A549 (cell line): Measurements from ENCODE around the gene SARDH. TPM values are rescaled to one million over a fixed set of nuclear protein-coding genes. Genes with fewer than 3 reads are reported as not detected.

Experiments used
- ATAC-seq, 2 experiments: fragments of 200-7000 bp in 1 of 2; fragments of >200 bp in 1 of 2; cut with Nextera tagmentation in 1 of 2; cut with Tn5 transposase in 1 of 2; 3 replicates each; pipeline versions ENCODE4 v1.8.0 to v1.9.1; 2018 to 2020; ENCODE audit warnings: mild to moderate bottlenecking in 1 of 2, moderate library complexity in 1 of 2
- CTCF ChIA-PET: fragments of 300-600 bp; sonication (Branson Sonifier 250); formaldehyde crosslinking; extraction: SDS; loops from one replicate; lab custom pipeline; 2021; ENCODE audit warnings: antibody characterized with exemption, inconsistent platforms; lab: Yijun Ruan, JAX
- POLR2A ChIA-PET: fragments of 350-600 bp; formaldehyde crosslinking; extraction: SDS; loops from one replicate; lab custom pipeline; 2021; ENCODE audit warnings: antibody characterized with exemption, inconsistent platforms; lab: Yijun Ruan, JAX
- DNase-seq, 2 experiments: peaks; one replicate each; pipeline versions ENCODE4 v3.0.0 to v3.0.0-alpha.2; 2011 to 2016; ENCODE audit warnings: low read depth in 1 of 2, low spot score in 1 of 2
- FAIRE-seq: peaks from 2 replicates; lab custom pipeline; 2011; peaks lifted over from hg19 to GRCh38; lab: Jason Lieb, UNC
- H3K27ac ChIP-seq, 2 experiments: fragments of >200 bp; sonication (Bioruptor Twin); formaldehyde crosslinking; 3 replicates each; pipeline ENCODE4 v1.5.1; 2016 to 2017
- H3K4me1 ChIP-seq: fragments of >200 bp; sonication (Bioruptor Twin); formaldehyde crosslinking; 3 replicates; pipeline ENCODE4 v1.6.1; 2016
- H3K4me2 ChIP-seq: fragments of >200 bp; sonication (Bioruptor Twin); formaldehyde crosslinking; 3 replicates; pipeline ENCODE4 v1.6.1; 2016
- H3K4me3 ChIP-seq: fragments of >200 bp; sonication (Bioruptor Twin); formaldehyde crosslinking; 3 replicates; pipeline ENCODE4 v1.5.1; 2016
- H3K9me3 ChIP-seq: fragments of >200 bp; sonication (Bioruptor Twin); formaldehyde crosslinking; 3 replicates; pipeline ENCODE4 v1.6.1; 2016
- BCL3 ChIP-seq: fragments of >200 bp; sonication (Bioruptor Twin); formaldehyde crosslinking; IDR thresholded peaks from 3 replicates; pipeline ENCODE4 v1.6.1; 2016
- BHLHE40 ChIP-seq: IDR thresholded peaks from 2 replicates; pipeline ENCODE4 v1.6.1; 2012; ENCODE audit warnings: low read depth, low read length, inconsistent platforms
- CHD2 ChIP-seq: fragments of 150-350 bp; IDR thresholded peaks from 2 replicates; pipeline ENCODE4 v1.6.1; 2014; ENCODE audit warnings: low read length; ENCODE audit not compliant: partially characterized antibody
- FOSB ChIP-seq: fragments of 250-450 bp; sonication (Bioruptor Pico); IDR thresholded peaks from 2 replicates; pipeline ENCODE4 v1.5.0; 2020; ENCODE audit warnings: mild to moderate bottlenecking, moderate library complexity
- FOSL2 ChIP-seq, 2 experiments: fragments of 450-650 bp in 1 of 2; fragments of >200 bp in 1 of 2; sonication (Bioruptor Twin) in 1 of 2; formaldehyde crosslinking; IDR thresholded peaks; 2 replicates each; pipeline versions ENCODE4 v1.5.0 to v1.6.1; 2016 to 2020; ENCODE audit warnings: mild to moderate bottlenecking in 1 of 2, moderate library complexity in 1 of 2
- FOXS1 ChIP-seq: fragments of 250-450 bp; sonication (Bioruptor Pico); IDR thresholded peaks from 2 replicates; pipeline ENCODE4 v1.5.0; 2020; ENCODE audit warnings: mild to moderate bottlenecking, moderate library complexity
- HES2 ChIP-seq: fragments of >200 bp; sonication (Bioruptor Twin); formaldehyde crosslinking; IDR thresholded peaks from 2 replicates; pipeline ENCODE4 v1.6.1; 2016
- HEYL ChIP-seq: fragments of 250-450 bp; sonication (Bioruptor Pico); IDR thresholded peaks from 2 replicates; pipeline ENCODE4 v1.8.0; 2021; ENCODE audit warnings: mild to moderate bottlenecking, moderate library complexity
- HOXA7 ChIP-seq: fragments of 250-450 bp; sonication (Bioruptor Pico); IDR thresholded peaks from 2 replicates; pipeline ENCODE4 v1.5.0; 2020; ENCODE audit warnings: mild to moderate bottlenecking, moderate library complexity
- KDM1A ChIP-seq: fragments of 200-600 bp; sonication (generic); IDR thresholded peaks from 2 replicates; pipeline ENCODE4 v1.6.1; 2016; ENCODE audit warnings: low read depth, mild to moderate bottlenecking
- MAZ ChIP-seq: fragments of 150-350 bp; IDR thresholded peaks from 2 replicates; pipeline ENCODE4 v1.6.1; 2014; ENCODE audit warnings: antibody characterized with exemption, low read depth, low read length, borderline replicate concordance
- MYC ChIP-seq: IDR thresholded peaks from 2 replicates; pipeline ENCODE4 v1.6.1; 2012; ENCODE audit warnings: mild to moderate bottlenecking, inconsistent platforms, low read length, improper control_type of control experiment, borderline replicate concordance
- PHF8 ChIP-seq: fragments of 200-600 bp; sonication (generic); IDR thresholded peaks from 2 replicates; pipeline ENCODE4 v1.6.1; 2016; ENCODE audit warnings: low read depth, mild to moderate bottlenecking, antibody characterized with exemption, moderate library complexity, borderline replicate concordance
- POLR2AphosphoS2 ChIP-seq: conservative IDR thresholded peaks from 2 replicates; pipeline ENCODE4 v1.6.1; 2012; ENCODE audit warnings: low read length, improper control_type of control experiment, inconsistent platforms
- RAD21 ChIP-seq, 2 experiments: fragments of >200 bp in 1 of 2; sonication (Bioruptor Twin) in 1 of 2; formaldehyde crosslinking in 1 of 2; IDR thresholded peaks in 1 of 2; conservative IDR thresholded peaks in 1 of 2; 2 replicates in 1 of 2; 3 replicates in 1 of 2; pipeline ENCODE4 v1.6.1; 2012 to 2018; ENCODE audit warnings: inconsistent platforms in 1 of 2
- REST ChIP-seq: fragments of 200-600 bp; sonication (generic); IDR thresholded peaks from 2 replicates; pipeline ENCODE4 v1.6.1; 2016; ENCODE audit warnings: antibody characterized with exemption, mild to moderate bottlenecking, moderate library complexity
- RNF2 ChIP-seq: fragments of 200-600 bp; sonication (generic); IDR thresholded peaks from 2 replicates; pipeline ENCODE4 v1.6.1; 2016; ENCODE audit warnings: low read depth, mild to moderate bottlenecking, antibody characterized with exemption, moderate library complexity, borderline replicate concordance
- SMC3 ChIP-seq: fragments of >200 bp; sonication (Bioruptor Twin); formaldehyde crosslinking; IDR thresholded peaks from 3 replicates; pipeline ENCODE4 v1.6.1; 2018; ENCODE audit warnings: inconsistent platforms
- SREBF2 ChIP-seq: fragments of 450-650 bp; IDR thresholded peaks from 2 replicates; pipeline ENCODE4 v1.6.1; 2014; ENCODE audit warnings: mild to moderate bottlenecking, moderate library complexity
- TFCP2L1 ChIP-seq: fragments of 250-450 bp; sonication (Bioruptor Pico); IDR thresholded peaks from 2 replicates; pipeline ENCODE4 v1.5.0; 2021; ENCODE audit warnings: mild to moderate bottlenecking
- ZC3H11A ChIP-seq: fragments of 450-650 bp; IDR thresholded peaks from 2 replicates; pipeline ENCODE4 v1.6.1; 2014; ENCODE audit warnings: antibody characterized with exemption, mild to moderate bottlenecking
- ZFP36 ChIP-seq: fragments of 450-650 bp; IDR thresholded peaks from 2 replicates; pipeline ENCODE4 v1.6.1; 2014; ENCODE audit warnings: borderline replicate concordance; ENCODE audit not compliant: partially characterized antibody
- ZSCAN20 ChIP-seq: fragments of 250-450 bp; sonication (Bioruptor Pico); IDR thresholded peaks from 2 replicates; pipeline ENCODE4 v1.8.0; 2022; ENCODE audit warnings: mild to moderate bottlenecking, moderate library complexity
- WGBS: methylation state at CpG from one replicate; pipeline ENCODE4 v1.1.6; 2017; ENCODE audit errors: missing lambda C conversion rate; 5-methylcytosine and 5-hydroxymethylcytosine counted together
- polyA plus RNA-seq, 4 experiments: library from polyadenylated mRNA; depleted of rRNA in 3 of 4; stranded (reverse); fragments of >200 nt; fragmentation: RNase III in 1 of 4; extraction: RNeasy Plus Mini Kit Qiagen cat#74134 plus additional on column Dnase treatment in 1 of 4; gene quantifications; 2 replicates in 3 of 4; 3 replicates in 1 of 4; pipeline ENCODE4 v1.2.3, GENCODE V29; 2011 to 2017

Gene SARDH
- polyA plus RNA-seq, 2 of the 4 experiments (the other 2 are of a cell fraction): 0.08 TPM; not detected in 1

- POLR2A ChIA-PET: no interaction called here
- no peak for DNase-seq
- 71% methylated on average over 20 of the region's 21 CpGs for WGBS
- H3K4me3 ChIP-seq: no peak overlapping the region
- no peak for FAIRE-seq
- CTCF ChIA-PET: no interaction called here
- no peak overlapping the region for H3K27ac ChIP-seq
- no peaks in the 10 kb centered on the region for H3K4me1 ChIP-seq
- no peak for ATAC-seq
- H3K4me2 ChIP-seq: no peak overlapping the region
- no peaks in the 10 kb centered on the region for H3K9me3 ChIP-seq
- no peak for TF ChIP-seq SREBF2
- no peak for TF ChIP-seq ZSCAN20 (CRISPR knock-in tag)
These were observed 57.7 kb downstream of the SARDH start for GRCh38 chr9:133680250-133680975.

GRCh38 chr9:133679466-133680061 is 58.6 kb downstream of the SARDH start:
- no peaks in the 10 kb centered on the region for H3K9me3 ChIP-seq
- ChIA-PET POLR2A (no interaction called here), CTCF (interaction anchor here (0.7 to 1.5 kb wide), 3 partner anchors 20 to 36 kb away, joined by 3 to 4 read pairs (median 3); no protein-coding TSS in a partner anchor)
- ATAC-seq (no peak), DNase-seq (no peak), FAIRE-seq (no peak)
- WGBS: 72% methylated on average over 35 of the region's 35 CpGs
- no peak overlapping the region for H3K4me2 ChIP-seq
- no peak overlapping the region for H3K27ac ChIP-seq
- no peaks in the 10 kb centered on the region for H3K4me1 ChIP-seq
- H3K4me3 ChIP-seq: no peak overlapping the region
- TF ChIP-seq SREBF2 (no peak), MAZ (no peak), BHLHE40 (no peak), REST (no peak), HOXA7 (CRISPR knock-in tag) (no peak), FOXS1 (CRISPR knock-in tag) (no peak), KDM1A (no peak), MYC (no peak), ZFP36 (no peak), ZC3H11A (no peak), POLR2AphosphoS2 (no peak)

- 58% methylated on average over 11 of the region's 15 CpGs for WGBS
- H3K4me3 ChIP-seq: no peak overlapping the region
- no peaks in the 10 kb centered on the region for H3K9me3 ChIP-seq
- no peak overlapping the region for H3K27ac ChIP-seq
- ATAC-seq (no peak), FAIRE-seq (no peak), DNase-seq (no peak)
- no peaks in the 10 kb centered on the region for H3K4me1 ChIP-seq
- CTCF ChIA-PET: interaction anchor here (0.7 to 1.5 kb wide), 3 partner anchors 20 to 37 kb away, joined by 3 to 4 read pairs (median 3); no protein-coding TSS in a partner anchor
- no peak overlapping the region for H3K4me2 ChIP-seq
- no peak for TF ChIP-seq PHF8
- TF ChIP-seq ZFP36: no peak
- no peak for TF ChIP-seq TFCP2L1 (CRISPR knock-in tag)
- no peak for TF ChIP-seq BCL3
- no peak for TF ChIP-seq HEYL (CRISPR knock-in tag)
- TF ChIP-seq SMC3: no peak
- no peak for TF ChIP-seq RAD21 (conservative IDR thresholded peaks at IDR 0.05 in 1 of 2, IDR thresholded peaks at IDR 0.05 in 1 of 2)
- TF ChIP-seq CHD2: no peak
- TF ChIP-seq ZSCAN20 (CRISPR knock-in tag): no peak
- no peak for TF ChIP-seq HES2
- no peak for TF ChIP-seq RNF2
- TF ChIP-seq FOSB: no peak
- no peak for TF ChIP-seq FOSL2 (IDR thresholded peaks at IDR 0.05)
- TF ChIP-seq FOSL2 (CRISPR knock-in tag; IDR thresholded peaks at IDR 0.05): no peak
- TF ChIP-seq, all 56 proteins: peak for 0
- POLR2A ChIA-PET: no interaction called here
These were observed 59.1 kb downstream of the SARDH start for GRCh38 chr9:133679056-133679455.
